ENCODE measurements around the gene IDH3A.

- TF ChIP-seq CTCF (conservative IDR thresholded peaks at IDR 0.05; ENCODE audit: low read depth, low read length) (no peak), EZH2 (IDR thresholded peaks at IDR 0.05; ENCODE audit: borderline replicate concordance, low read depth, low read length, poor library complexity, severe bottlenecking) (no peak)
These were observed 12.9 kb downstream of the IDH3A start for GRCh38 chr15:78162038-78162437.

Measured in A673 (cell line).